HFF-Myc (cell line): ENCODE results near the gene MATN1.

ENCODE experiments used
- DNase-seq: peaks from one replicate; pipeline ENCODE4 v3.0.0-alpha.2; 2011; ENCODE audit warnings: low read depth; ENCODE audit errors: extremely low read depth
- H3K4me3 ChIP-seq: replicated peaks from 2 replicates; pipeline ENCODE4 v1.5.1; 2011; ENCODE audit warnings: low read depth, mild to moderate bottlenecking, control low read depth, low read length
- CTCF ChIP-seq: IDR thresholded peaks from 2 replicates; pipeline ENCODE4 v1.5.1; 2012; ENCODE audit warnings: mild to moderate bottlenecking, low read depth, low read length, control low read depth; ENCODE audit errors: missing control alignments

MATN1 gene

GRCh38 chr1:30670240-30671060 is 52.9 kb downstream of the MATN1 start:
- peak; percentile 46 for DNase-seq
- no peak overlapping the region for H3K4me3 ChIP-seq
- no peak for TF ChIP-seq CTCF

DNA sequence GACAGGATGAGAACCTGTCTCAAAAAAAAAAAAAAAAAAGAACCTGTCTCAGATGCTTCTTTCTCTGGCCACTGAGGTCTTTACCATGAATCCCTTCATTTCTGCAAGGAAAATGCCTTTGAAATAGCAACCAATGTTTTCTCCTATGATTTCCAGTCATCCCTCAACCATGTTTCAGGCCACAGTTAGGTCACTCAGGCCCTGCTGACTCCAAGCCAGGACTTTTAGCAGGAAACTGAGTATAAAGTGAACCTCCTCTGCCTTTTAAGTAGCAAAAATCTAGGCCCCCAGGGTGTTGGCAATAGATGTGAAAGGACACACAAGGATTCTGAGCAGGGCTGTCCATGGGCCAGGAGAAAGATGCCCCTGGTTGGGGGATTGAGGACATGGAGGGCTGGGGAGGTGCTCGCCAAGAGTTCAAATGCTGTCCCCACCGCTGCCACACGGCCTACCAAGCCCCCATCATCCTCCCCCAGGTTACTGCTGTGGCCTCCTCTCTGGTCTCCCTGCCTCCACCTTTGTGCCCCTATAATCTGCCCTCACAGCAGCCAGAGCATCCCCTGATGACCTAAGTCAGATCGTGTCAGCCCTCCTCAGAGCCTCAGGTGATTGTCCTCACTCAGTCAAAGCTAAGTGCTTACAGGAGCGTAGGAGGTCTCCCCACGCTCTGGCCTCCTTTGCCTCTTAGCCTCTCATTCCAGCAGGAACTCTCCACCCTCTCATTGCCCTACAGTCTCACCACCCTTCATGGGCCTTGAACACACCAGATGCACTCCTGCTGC is 54.6 kb downstream of the MATN1 start:
- no peak for DNase-seq
- no peak overlapping the region for H3K4me3 ChIP-seq
- no peak for TF ChIP-seq CTCF

DNA sequence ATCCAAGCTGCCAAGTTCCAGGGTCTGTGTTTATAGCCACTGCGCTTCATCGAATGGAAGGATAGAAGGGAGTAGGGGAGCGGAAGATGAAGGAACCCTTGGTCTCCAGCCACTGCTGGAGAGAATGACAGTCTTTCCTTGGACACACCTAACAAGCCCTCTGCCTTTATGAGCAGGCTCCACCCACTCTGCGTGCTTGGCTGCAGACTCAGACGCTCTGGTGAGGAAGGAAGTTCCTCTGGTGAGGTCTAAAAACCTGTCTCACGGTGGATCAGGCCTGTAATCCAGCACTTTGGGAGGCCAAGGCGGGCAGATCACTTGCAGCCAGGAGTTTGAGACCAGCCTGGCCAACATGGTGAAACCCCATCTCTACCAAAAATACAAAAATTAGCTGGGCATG is 55.4 kb downstream of the MATN1 start:
- no peak for TF ChIP-seq CTCF
- DNase-seq, result no peak
- no peak overlapping the region for H3K4me3 ChIP-seq

- no peak for DNase-seq
- no peak for TF ChIP-seq CTCF
- no peak overlapping the region for H3K4me3 ChIP-seq
Measured at GRCh38 chr1:30666756-30667273, 56.6 kb downstream of the MATN1 start.

DNA sequence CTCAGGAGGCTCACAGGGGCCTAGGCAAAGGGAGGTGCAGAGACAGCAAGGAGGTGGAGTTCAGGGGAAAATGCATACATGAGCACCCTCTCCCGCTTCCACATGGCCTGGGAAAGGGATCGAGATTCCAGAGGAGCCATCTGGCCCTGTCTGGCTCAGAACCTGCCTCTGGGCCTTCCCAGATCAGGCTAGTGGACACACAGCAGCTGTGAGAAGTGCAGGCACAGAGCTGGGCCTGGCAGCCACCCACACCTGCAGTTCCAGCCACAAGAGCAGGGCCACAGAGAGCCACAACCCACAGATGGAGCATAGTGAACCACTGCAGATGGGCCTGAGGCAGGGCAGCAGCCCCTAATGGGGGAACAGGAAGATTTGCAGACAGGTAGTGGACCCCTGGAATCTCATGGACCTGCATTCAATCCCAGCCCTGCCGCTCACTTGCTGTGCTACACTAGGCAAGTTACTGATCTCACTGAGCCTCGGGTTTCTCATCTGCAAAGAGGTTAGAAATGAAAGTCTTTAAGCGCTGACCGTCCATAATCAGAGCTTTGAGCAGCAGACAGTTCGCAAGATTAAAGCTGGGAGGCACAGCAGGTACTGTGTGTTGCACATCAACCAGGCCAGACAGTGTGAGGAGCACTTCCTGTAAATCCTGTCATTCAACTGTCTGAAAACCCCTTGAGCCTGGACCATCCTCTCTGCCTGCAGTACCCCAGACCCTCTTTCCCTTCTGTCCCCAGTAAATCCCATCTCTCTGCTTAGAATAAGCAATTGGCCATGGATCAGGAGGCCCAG is 58.0 kb downstream of the MATN1 start:
- no peak overlapping the region for H3K4me3 ChIP-seq
- no peak for TF ChIP-seq CTCF

GRCh38 chr1:30664103-30664755 is 59.2 kb downstream of the MATN1 start:
- no peak overlapping the region for H3K4me3 ChIP-seq
- no peak for TF ChIP-seq CTCF
- no peak for DNase-seq

More for the DNA sequence above, 58.0 kb downstream of the MATN1 start:
- no peak for DNase-seq
